GM23248 (cell line): Measurements from ENCODE around the gene TWIST2. TPM values are rescaled to one million over a fixed set of nuclear protein-coding genes. Genes with fewer than 3 reads are reported as not detected.

Experiments used
- DNase-seq: peaks from one replicate; pipeline ENCODE4 v3.0.0-alpha.2; 2015
- H2AFZ ChIP-seq: fragments of 200-600 bp; sonication (generic); 2 replicates; pipeline ENCODE4 v1.6.1; 2016; ENCODE audit warnings: antibody characterized with exemption
- H3F3A ChIP-seq: fragments of 200-600 bp; sonication (generic); 2 replicates; pipeline ENCODE4 v1.6.1; 2016; ENCODE audit warnings: mild to moderate bottlenecking, antibody characterized with exemption, mixed run types; ENCODE audit not compliant: insufficient read depth
- H3K27ac ChIP-seq: fragments of 200-600 bp; sonication (generic); 2 replicates; pipeline ENCODE4 v1.5.1; 2016; ENCODE audit warnings: mild to moderate bottlenecking
- H3K27me3 ChIP-seq: fragments of 200-600 bp; sonication (generic); replicated peaks from 2 replicates; pipeline ENCODE4 v1.6.1; 2016; ENCODE audit warnings: mild to moderate bottlenecking; ENCODE audit not compliant: insufficient read depth
- H3K36me3 ChIP-seq: fragments of 200-600 bp; sonication (generic); 2 replicates; pipeline ENCODE4 v1.6.1; 2016; ENCODE audit warnings: low read depth, mild to moderate bottlenecking
- H3K4me1 ChIP-seq: fragments of 200-600 bp; sonication (generic); 2 replicates; pipeline ENCODE4 v1.6.1; 2016; ENCODE audit warnings: mild to moderate bottlenecking; ENCODE audit not compliant: insufficient read depth
- H3K4me2 ChIP-seq: fragments of 200-600 bp; sonication (generic); one replicate; pipeline ENCODE4 v1.6.1; 2016; ENCODE audit warnings: mild to moderate bottlenecking; ENCODE audit not compliant: unreplicated experiment
- H3K4me3 ChIP-seq: fragments of 200-600 bp; sonication (generic); 2 replicates; pipeline ENCODE4 v1.5.1; 2016; ENCODE audit warnings: mild to moderate bottlenecking
- H3K79me2 ChIP-seq: fragments of 200-600 bp; sonication (generic); 2 replicates; pipeline ENCODE4 v1.6.1; 2016; ENCODE audit warnings: mild to moderate bottlenecking; ENCODE audit not compliant: insufficient read depth
- H3K9ac ChIP-seq: fragments of 200-600 bp; sonication (generic); 2 replicates; pipeline ENCODE4 v1.6.1; 2016; ENCODE audit warnings: mild to moderate bottlenecking
- H3K9me2 ChIP-seq: fragments of 200-600 bp; sonication (generic); 2 replicates; pipeline ENCODE4 v1.6.1; 2016; ENCODE audit warnings: mixed run types, mild to moderate bottlenecking, moderate library complexity; ENCODE audit not compliant: insufficient read depth
- H3K9me3 ChIP-seq: fragments of 200-600 bp; sonication (generic); one replicate; pipeline ENCODE4 v1.6.1; 2017; ENCODE audit warnings: low read depth
- H4K20me1 ChIP-seq: fragments of 200-600 bp; sonication (generic); 2 replicates; pipeline ENCODE4 v1.6.0; 2016; ENCODE audit not compliant: insufficient read depth
- EZH2 ChIP-seq: fragments of 200-600 bp; sonication (generic); IDR thresholded peaks from 2 replicates; pipeline ENCODE4 v1.6.1; 2018; ENCODE audit warnings: antibody characterized with exemption, mild to moderate bottlenecking; ENCODE audit not compliant: insufficient read depth, poor library complexity, severe bottlenecking
- EZH2phosphoT487 ChIP-seq: fragments of 200-600 bp; sonication (generic); IDR thresholded peaks from 2 replicates; pipeline ENCODE4 v1.6.1; 2018; ENCODE audit warnings: antibody characterized with exemption, moderate library complexity, mild to moderate bottlenecking, low read depth; ENCODE audit not compliant: insufficient read depth
- WGBS, 2 experiments: methylation state at CpG; one replicate each; pipeline ENCODE4 v1.1.6; 2015 to 2017; ENCODE audit warnings: low lambda C conversion rate in 2 of 2, low coverage in 1 of 2; ENCODE audit errors: missing lambda C conversion rate in 2 of 2; 5-methylcytosine and 5-hydroxymethylcytosine counted together
- in situ Hi-C: fragments of 300-500 bp; cut with MboI; formaldehyde crosslinking; loops from 2 replicates; pipeline ENCODE4 v1.15.0; 2020
- polyA plus RNA-seq: library from polyadenylated mRNA; unstranded; fragments of >200 nt; fragmentation: Nextera tagmentation; extraction: Ambion mirVana; gene quantifications from 2 replicates; pipeline ENCODE4 v1.2.1, GENCODE V29; 2016
- total RNA-seq: library from RNA; depleted of rRNA; stranded (reverse); fragments of >200 nt; shearing (Covaris generic); gene quantifications from 2 replicates; pipeline ENCODE4 v1.2.3, GENCODE V29; 2014

The TWIST2 gene
- total and polyA plus RNA-seq, 2 experiments from 2014 or later: 248 to 544 TPM

GRCh38 chr2:238879043-238879442 is 31.2 kb downstream of the TWIST2 start:
- peaks cover 28% of the 10 kb centered on the region; the same call in 1 of the 2 replicates for H3K36me3 ChIP-seq
- peaks cover 88% of the 10 kb centered on the region for H3F3A ChIP-seq
- H3K9me3 ChIP-seq: no peaks in the 10 kb centered on the region
- WGBS, 2 experiments: 52 to 56% methylated on average over 6 of the region's 6 CpGs
- H3K27ac ChIP-seq: peak overlapping the region; percentile 72
- no peaks in the 10 kb centered on the region for H3K9me2 ChIP-seq
- peaks cover 65% of the 10 kb centered on the region for H3K4me1 ChIP-seq
- no peak overlapping the region for H3K4me3 ChIP-seq
- H3K9ac ChIP-seq: no peak overlapping the region
- H2AFZ ChIP-seq: no peak overlapping the region
- H3K79me2 ChIP-seq: peaks cover 91% of the 10 kb centered on the region
- no peak for DNase-seq
- no peaks in the 10 kb centered on the region for H3K27me3 ChIP-seq
- no peak overlapping the region for H3K4me2 ChIP-seq
- in situ Hi-C loops: no loop called here
- H4K20me1 ChIP-seq: peaks cover 13% of the 10 kb centered on the region
- TF ChIP-seq EZH2 (no peak), EZH2phosphoT487 (no peak)

GRCh38 chr2:238879621-238880377 is 31.9 kb downstream of the TWIST2 start:
- H3K9me3 ChIP-seq: no peaks in the 10 kb centered on the region
- H3K27me3 ChIP-seq: no peaks in the 10 kb centered on the region
- H3F3A ChIP-seq: peaks cover 88% of the 10 kb centered on the region
- no peak overlapping the region for H2AFZ ChIP-seq
- peaks cover 24% of the 10 kb centered on the region; the same call in 1 of the 2 replicates for H3K36me3 ChIP-seq
- H3K9me2 ChIP-seq: no peaks in the 10 kb centered on the region
- H3K4me3 ChIP-seq: no peak overlapping the region
- peaks cover 91% of the 10 kb centered on the region for H3K79me2 ChIP-seq
- H3K9ac ChIP-seq: no peak overlapping the region
- peaks cover 9% of the 10 kb centered on the region for H4K20me1 ChIP-seq
- 43 to 49% methylated on average over 4 of the region's 4 CpGs for WGBS, 2 experiments
- peaks cover 65% of the 10 kb centered on the region for H3K4me1 ChIP-seq
- in situ Hi-C loops: no loop called here
- TF ChIP-seq EZH2: no peak
- no peak for TF ChIP-seq EZH2phosphoT487
- H3K27ac ChIP-seq: peak overlapping the region; percentile 72
- DNase-seq: no peak
- no peak overlapping the region for H3K4me2 ChIP-seq

GRCh38 chr2:238881353-238882081 is 33.6 kb downstream of the TWIST2 start:
- Histone ChIP-seq H3K4me2 (peak overlapping the region; percentile 56), H4K20me1 (peaks cover 12% of the 10 kb centered on the region), H2AFZ (no peak overlapping the region), H3F3A (peaks cover 88% of the 10 kb centered on the region), H3K27ac (peak overlapping the region; percentile 86), H3K9ac (peak overlapping the region; percentile 67; the same call in 1 of the 2 replicates), H3K27me3 (no peaks in the 10 kb centered on the region), H3K4me1 (peaks cover 65% of the 10 kb centered on the region), H3K4me3 (no peak overlapping the region), H3K36me3 (peaks cover 11% of the 10 kb centered on the region; the same call in 1 of the 2 replicates), H3K9me2 (no peaks in the 10 kb centered on the region), H3K9me3 (no peaks in the 10 kb centered on the region), H3K79me2 (peaks cover 91% of the 10 kb centered on the region)
- in situ Hi-C loops: no loop called here
- DNase-seq: no peak
- 37 to 41% methylated on average over 7 of the region's 7 CpGs for WGBS, 2 experiments
- TF ChIP-seq EZH2 (no peak), EZH2phosphoT487 (no peak)

- Histone ChIP-seq H3K9me2 (no peaks in the 10 kb centered on the region), H3K9me3 (no peaks in the 10 kb centered on the region), H4K20me1 (peaks cover 12% of the 10 kb centered on the region), H3K4me3 (no peak overlapping the region), H3K36me3 (peaks cover 15% of the 10 kb centered on the region; the same call in 1 of the 2 replicates), H3K9ac (peak overlapping the region; percentile 67), H3K4me2 (peak overlapping the region; percentile 56), H3F3A (peaks cover 88% of the 10 kb centered on the region), H3K27ac (peak overlapping the region; percentile 86), H3K4me1 (peaks cover 67% of the 10 kb centered on the region), H3K27me3 (no peaks in the 10 kb centered on the region), H2AFZ (no peak overlapping the region), H3K79me2 (peaks cover 91% of the 10 kb centered on the region)
- in situ Hi-C loops: no loop called here
- WGBS, 2 experiments: 7 to 12% methylated on average over 6 of the region's 6 CpGs
- TF ChIP-seq EZH2 (no peak), EZH2phosphoT487 (no peak)
- DNase-seq: peak; percentile 70
Observed at GRCh38 chr2:238882082-238882755, 34.3 kb downstream of the TWIST2 start.
